Prostate gland (tissue), 2 donors: ENCODE results near the gene SPRED3.

Experiments
- POLR2A ChIP-seq: fragments of 450-650 bp; IDR thresholded peaks from one replicate; pipeline ENCODE4 v1.6.1; 2016; ENCODE audit warnings: antibody characterized with exemption, mild to moderate bottlenecking
- TF ChIP-seq, protein P1 (sequence below), 4 experiments: fragments of 200-600 bp in 2 of 4; fragments of 450-650 bp in 2 of 4; sonication (generic) in 2 of 4; IDR thresholded peaks; 1 replicate in 3 of 4; 2 replicates in 1 of 4; pipeline ENCODE4 v1.5.1; 2016 to 2019; ENCODE audit warnings: antibody characterized with exemption in 4 of 4, mild to moderate bottlenecking in 2 of 4, moderate library complexity in 2 of 4

- TF ChIP-seq, protein P1, sequence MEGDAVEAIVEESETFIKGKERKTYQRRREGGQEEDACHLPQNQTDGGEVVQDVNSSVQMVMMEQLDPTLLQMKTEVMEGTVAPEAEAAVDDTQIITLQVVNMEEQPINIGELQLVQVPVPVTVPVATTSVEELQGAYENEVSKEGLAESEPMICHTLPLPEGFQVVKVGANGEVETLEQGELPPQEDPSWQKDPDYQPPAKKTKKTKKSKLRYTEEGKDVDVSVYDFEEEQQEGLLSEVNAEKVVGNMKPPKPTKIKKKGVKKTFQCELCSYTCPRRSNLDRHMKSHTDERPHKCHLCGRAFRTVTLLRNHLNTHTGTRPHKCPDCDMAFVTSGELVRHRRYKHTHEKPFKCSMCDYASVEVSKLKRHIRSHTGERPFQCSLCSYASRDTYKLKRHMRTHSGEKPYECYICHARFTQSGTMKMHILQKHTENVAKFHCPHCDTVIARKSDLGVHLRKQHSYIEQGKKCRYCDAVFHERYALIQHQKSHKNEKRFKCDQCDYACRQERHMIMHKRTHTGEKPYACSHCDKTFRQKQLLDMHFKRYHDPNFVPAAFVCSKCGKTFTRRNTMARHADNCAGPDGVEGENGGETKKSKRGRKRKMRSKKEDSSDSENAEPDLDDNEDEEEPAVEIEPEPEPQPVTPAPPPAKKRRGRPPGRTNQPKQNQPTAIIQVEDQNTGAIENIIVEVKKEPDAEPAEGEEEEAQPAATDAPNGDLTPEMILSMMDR (IDR thresholded peaks at IDR 0.05): no peak
- no peak for TF ChIP-seq POLR2A
Measured at GRCh38 chr19:38381138-38381537, 7.4 kb upstream of the SPRED3 start.
